H1 (cell line): ENCODE results near the gene TNNI2. TPM values are rescaled to one million over a fixed set of nuclear protein-coding genes. Genes with fewer than 3 reads are reported as not detected.

Source experiments
- CTCF ChIA-PET: fragments of 300-600 bp; sonication (Branson Sonifier 250); formaldehyde crosslinking; loops from one replicate; lab custom pipeline; 2021; ENCODE audit not compliant: partially characterized antibody; lab: Charles Lee
- POLR2A ChIA-PET: fragments of 300-600 bp; sonication (Branson Sonifier 250); formaldehyde crosslinking; loops from one replicate; lab custom pipeline; 2021; ENCODE audit warnings: inconsistent platforms; ENCODE audit not compliant: partially characterized antibody; lab: Charles Lee
- DNase-seq, 2 experiments: peaks; one replicate each; pipeline versions ENCODE4 v3.0.0 to v3.0.0-alpha.2; 2010 to 2022; ENCODE audit warnings: low spot score in 2 of 2, low read depth in 1 of 2, mixed read lengths in 1 of 2
- FAIRE-seq: peaks from 2 replicates; lab custom pipeline; 2011; peaks lifted over from hg19 to GRCh38; lab: Jason Lieb, UNC
- H2AFZ ChIP-seq: 2 replicates; pipeline ENCODE4 v1.8.1; 2012; ENCODE audit warnings: low read length, inconsistent platforms
- H2AK5ac ChIP-seq: 2 replicates; pipeline ENCODE4 v1.6.1; 2013; ENCODE audit warnings: low read depth, low read length
- H2BK120ac ChIP-seq: replicated peaks from 2 replicates; pipeline ENCODE3; 2013; ENCODE audit warnings: low read depth, low read length, inconsistent platforms
- H2BK12ac ChIP-seq: 2 replicates; pipeline ENCODE4 v1.6.1; 2013; ENCODE audit warnings: low read depth, low read length
- H2BK15ac ChIP-seq: 2 replicates; pipeline ENCODE4 v1.6.1; 2013; ENCODE audit warnings: low read length
- H2BK20ac ChIP-seq: 2 replicates; pipeline ENCODE4 v1.6.1; 2013; ENCODE audit warnings: low read length
- H2BK5ac ChIP-seq: 2 replicates; pipeline ENCODE4 v1.6.1; 2013; ENCODE audit warnings: low read depth, low read length
- H3K14ac ChIP-seq: 2 replicates; pipeline ENCODE4 v1.6.1; 2013; ENCODE audit warnings: inconsistent platforms; ENCODE audit not compliant: insufficient read length
- H3K18ac ChIP-seq: 2 replicates; pipeline ENCODE4 v1.6.1; 2013; ENCODE audit warnings: low read length; ENCODE audit errors: extremely low read depth
- H3K23ac ChIP-seq: 2 replicates; pipeline ENCODE4 v1.6.1; 2013; ENCODE audit warnings: inconsistent platforms; ENCODE audit not compliant: insufficient read length
- H3K23me2 ChIP-seq: 2 replicates; pipeline ENCODE4 v1.6.1; 2013; ENCODE audit warnings: low read depth, low read length
- H3K27ac ChIP-seq: 2 replicates; pipeline ENCODE4 v1.6.1; 2011; ENCODE audit warnings: low read depth, low read length, inconsistent platforms
- H3K27me3 ChIP-seq, 4 experiments: replicated peaks in 1 of 4; 1 replicate in 1 of 4; 2 replicates in 3 of 4; pipeline versions ENCODE4 v1.6.1 to v1.8.1; 2011 to 2013; ENCODE audit warnings: low read length in 3 of 4, mild to moderate bottlenecking in 3 of 4, inconsistent platforms in 2 of 4, mixed read lengths in 2 of 4, moderate library complexity in 1 of 4; ENCODE audit not compliant: control insufficient read depth in 3 of 4, insufficient read depth in 3 of 4; ENCODE audit errors: extremely low read depth in 1 of 4
- H3K36me3 ChIP-seq, 4 experiments: 2 replicates each; pipeline versions ENCODE4 v1.6.1 to v1.8.1; 2011 to 2013; ENCODE audit warnings: mild to moderate bottlenecking in 4 of 4, low read length in 3 of 4, moderate library complexity in 2 of 4, control low read depth in 1 of 4, inconsistent platforms in 1 of 4; ENCODE audit not compliant: insufficient read depth in 4 of 4, control insufficient read depth in 2 of 4
- H3K4ac ChIP-seq: replicated peaks from 2 replicates; pipeline ENCODE3; 2013; ENCODE audit warnings: low read length, low read depth, mixed read lengths, inconsistent platforms; ENCODE audit not compliant: insufficient read length
- H3K4me1 ChIP-seq, 4 experiments: replicated peaks in 1 of 4; 1 replicate in 1 of 4; 2 replicates in 3 of 4; pipeline versions ENCODE4 v1.6.1 to v1.8.1; 2011 to 2013; ENCODE audit warnings: low read length in 3 of 4, inconsistent platforms in 2 of 4, mixed read lengths in 1 of 4; ENCODE audit not compliant: insufficient read depth in 4 of 4, control insufficient read depth in 3 of 4
- H3K4me2 ChIP-seq, 2 experiments: 2 replicates each; pipeline versions ENCODE4 v1.6.1 to v1.8.1; 2011 to 2013; ENCODE audit warnings: low read depth in 2 of 2, low read length in 2 of 2, control low read depth in 1 of 2, inconsistent platforms in 1 of 2, mild to moderate bottlenecking in 1 of 2; ENCODE audit not compliant: insufficient read depth in 1 of 2
- H3K4me3 ChIP-seq, 4 experiments: fragments of 200-600, 300-600 bp in 1 of 4; sonication (generic), shearing (Covaris generic), sonication (Bioruptor Twin) in 1 of 4; 2 replicates each; pipeline versions ENCODE4 v1.5.1 to v1.8.1; 2011 to 2016; ENCODE audit warnings: low read length in 4 of 4, low read depth in 3 of 4, control low read depth in 2 of 4, inconsistent platforms in 2 of 4, mild to moderate bottlenecking in 2 of 4, mixed read lengths in 1 of 4, moderate library complexity in 1 of 4; ENCODE audit not compliant: insufficient read depth in 2 of 4; ENCODE audit errors: extremely low read depth in 1 of 4
- H3K56ac ChIP-seq: replicated peaks from 2 replicates; pipeline ENCODE3; 2013; ENCODE audit warnings: low read depth, mild to moderate bottlenecking, mixed read lengths, low read length, inconsistent platforms; ENCODE audit not compliant: insufficient read length
- H3K79me1 ChIP-seq: 2 replicates; pipeline ENCODE4 v1.6.1; 2013; ENCODE audit warnings: low read depth, low read length, control low read depth
- H3K79me2 ChIP-seq, 2 experiments: 2 replicates each; pipeline versions ENCODE4 v1.6.1 to v1.8.1; 2012 to 2013; ENCODE audit warnings: low read length in 2 of 2, mild to moderate bottlenecking in 2 of 2, inconsistent platforms in 1 of 2; ENCODE audit not compliant: insufficient read depth in 2 of 2, control insufficient read depth in 1 of 2
- H3K9ac ChIP-seq, 4 experiments: replicated peaks in 1 of 4; 1 replicate in 1 of 4; 2 replicates in 3 of 4; pipeline versions ENCODE4 v1.6.1 to v1.8.1; 2011 to 2013; ENCODE audit warnings: low read depth in 3 of 4, low read length in 3 of 4, control low read depth in 2 of 4, mild to moderate bottlenecking in 2 of 4, moderate library complexity in 2 of 4, inconsistent platforms in 1 of 4; ENCODE audit errors: extremely low read depth in 1 of 4
- H3K9me3 ChIP-seq, 2 experiments: 2 replicates each; pipeline versions ENCODE4 v1.6.1 to v1.8.1; 2012 to 2013; ENCODE audit warnings: mild to moderate bottlenecking in 2 of 2, moderate library complexity in 2 of 2, control low read depth in 1 of 2, inconsistent platforms in 1 of 2, low read depth in 1 of 2, low read length in 1 of 2, mixed read lengths in 1 of 2; ENCODE audit not compliant: insufficient read depth in 2 of 2
- H4K20me1 ChIP-seq, 2 experiments: replicated peaks in 1 of 2; 2 replicates each; pipeline versions ENCODE3 to v1.8.1; 2011 to 2013; ENCODE audit warnings: inconsistent platforms in 2 of 2, low read length in 2 of 2, mild to moderate bottlenecking in 1 of 2; ENCODE audit not compliant: insufficient read depth in 2 of 2, control insufficient read depth in 1 of 2
- H4K5ac ChIP-seq: 2 replicates; pipeline ENCODE4 v1.6.1; 2013; ENCODE audit warnings: low read length, low read depth, mixed read lengths, inconsistent platforms; ENCODE audit not compliant: insufficient read length
- H4K8ac ChIP-seq: 2 replicates; pipeline ENCODE4 v1.8.0; 2013; ENCODE audit warnings: mild to moderate bottlenecking, moderate library complexity, low read length, inconsistent platforms; ENCODE audit not compliant: insufficient read depth; ENCODE audit errors: extremely low read depth
- H4K91ac ChIP-seq: replicated peaks from 2 replicates; pipeline ENCODE3; 2013; ENCODE audit warnings: low read length, mixed read lengths, inconsistent platforms; ENCODE audit not compliant: insufficient read length
- CTCF ChIP-seq, 3 experiments: IDR thresholded peaks; 1 replicate in 2 of 3; 2 replicates in 1 of 3; pipeline versions ENCODE4 v1.5.1 to v1.6.1; 2011; ENCODE audit warnings: low read length in 3 of 3, mild to moderate bottlenecking in 3 of 3, inconsistent platforms in 2 of 3, low read depth in 1 of 3, moderate library complexity in 1 of 3; ENCODE audit not compliant: insufficient read depth in 1 of 3; ENCODE audit errors: control extremely low read depth in 1 of 3
- NANOG ChIP-seq: IDR thresholded peaks from 2 replicates; pipeline ENCODE4 v1.6.1; 2011; ENCODE audit warnings: low read length, low read depth, mild to moderate bottlenecking, inconsistent platforms; ENCODE audit not compliant: insufficient read depth, poor library complexity, severe bottlenecking
- SP4 ChIP-seq: IDR thresholded peaks from 2 replicates; pipeline ENCODE4 v1.6.1; 2012; ENCODE audit warnings: low read length, inconsistent platforms
- WGBS, 2 experiments: shearing (Covaris generic) in 1 of 2; methylation state at CpG; one replicate each; pipeline versions ENCODE4 v1.1.6 to v1.1.7; 2013 to 2015; ENCODE audit warnings: low lambda C conversion rate in 2 of 2, mixed read lengths in 2 of 2, inconsistent platforms in 1 of 2, low coverage in 1 of 2, missing lambda C conversion rate in 1 of 2; ENCODE audit not compliant: insufficient replicate concordance in 2 of 2, insufficient coverage in 1 of 2, insufficient read length in 1 of 2; ENCODE audit errors: extremely low coverage in 1 of 2, missing lambda C conversion rate in 1 of 2; 5-methylcytosine and 5-hydroxymethylcytosine counted together
- polyA plus RNA-seq, 7 experiments: library from polyadenylated mRNA; depleted of rRNA in 3 of 7; stranded (reverse) in 5 of 7; unstranded in 2 of 7; fragments of >200 nt in 5 of 7; fragments of 200-250 nt in 2 of 7; gene quantifications; 1 replicate in 5 of 7; 2 replicates in 1 of 7; 4 replicates in 1 of 7; pipeline versions ENCODE4 v1.2.1 to v1.2.3, GENCODE V29; 2011 to 2013; ENCODE audit warnings: missing spikeins in 2 of 7, mixed read lengths in 2 of 7
- total RNA-seq: library from RNA; stranded (reverse); fragmentation: NEBNext Ultra II Directional; extraction: Animal tissue kit (Norgen Biotek cat#: 25700); gene quantifications from 2 replicates; pipeline ENCODE4 v1.2.1, GENCODE V29; 2021

TNNI2 gene
- total and polyA plus RNA-seq, 2 of the 8 experiments (the other 6 are each of a cell fraction or from before 2014, with no cell fraction given) = not detected

DNA sequence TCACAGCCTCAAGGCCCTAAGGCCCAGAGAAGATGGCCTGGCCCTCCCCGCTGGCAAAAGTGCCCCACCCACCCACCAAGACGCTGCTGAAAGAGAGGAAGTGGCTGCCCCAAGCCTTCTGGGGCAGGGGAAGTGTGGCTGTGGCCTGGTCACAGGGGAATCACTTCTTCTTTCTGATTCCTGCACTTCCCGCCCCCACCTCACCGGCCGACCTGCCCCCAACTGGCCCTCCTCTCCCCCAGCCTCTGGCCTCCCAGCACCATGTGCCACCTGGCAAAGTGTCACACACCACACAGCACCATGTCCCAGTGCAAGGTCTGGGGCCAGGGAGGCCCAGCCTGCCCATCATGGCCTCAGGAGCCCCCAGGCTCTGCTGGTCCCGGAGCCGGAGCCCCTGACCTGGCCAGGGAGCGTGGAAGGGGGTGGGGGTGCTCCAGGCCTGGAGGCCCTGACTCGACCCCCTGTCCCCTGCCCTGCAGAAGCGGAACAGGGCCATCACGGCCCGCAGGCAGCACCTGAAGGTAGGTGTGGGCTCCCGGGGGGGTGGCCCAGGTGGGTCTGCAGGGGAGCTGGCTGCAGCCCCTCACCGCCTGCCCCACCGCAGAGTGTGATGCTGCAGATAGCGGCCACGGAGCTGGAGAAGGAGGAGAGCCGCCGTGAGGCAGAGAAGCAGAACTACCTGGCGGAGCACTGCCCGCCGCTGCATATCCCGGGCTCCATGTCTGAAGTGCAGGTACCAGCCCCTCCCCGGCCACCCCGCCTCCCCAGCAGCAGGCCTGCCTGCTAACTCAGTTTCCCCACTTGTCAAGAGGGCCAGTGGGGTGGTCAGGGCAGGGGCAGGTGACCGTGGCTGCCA lies 1.4 kb downstream of the TNNI2 start:
- no peak overlapping the region for H2BK12ac ChIP-seq
- no peak overlapping the region for H3K4me3 ChIP-seq
- no peaks in the 10 kb centered on the region for H3K79me2 ChIP-seq
- no peak overlapping the region for H3K14ac ChIP-seq
- H4K91ac ChIP-seq = no peak overlapping the region
- no peak overlapping the region for H2BK15ac ChIP-seq
- DNase-seq (no peak), FAIRE-seq (no peak)
- H3K4me1 ChIP-seq = peaks cover 0 to 3% (median 0%) of the 10 kb centered on the region in 4 experiments; a peak in 2 of 7 replicates
- 91% methylated on average over 11 of the region's 26 CpGs; no CpG with 5 or more reads in 1 of the 2 experiments for WGBS, 2 experiments
- no peak overlapping the region for H2BK20ac ChIP-seq
- H3K27ac ChIP-seq = no peak overlapping the region
- no peak overlapping the region for H3K23ac ChIP-seq
- H2BK120ac ChIP-seq = no peak overlapping the region
- no peaks in the 10 kb centered on the region for H4K20me1 ChIP-seq
- no peak overlapping the region for H2BK5ac ChIP-seq
- no peak overlapping the region for H3K4ac ChIP-seq
- no peak overlapping the region for H4K8ac ChIP-seq
- TF ChIP-seq NANOG (no peak), CTCF (IDR thresholded peaks at IDR 0.05; ENCODE audit: control extremely low read depth in 1 of 3, insufficient read depth in 1 of 3, low read depth in 1 of 3, low read length in 3 of 3) (no peak), SP4 (no peak)
- CTCF ChIA-PET = interaction anchor here (1.0 to 3.7 kb wide), 7 partner anchors 7 to 310 kb away, joined by 3 to 34 read pairs (median 5); no protein-coding TSS in a partner anchor
- H3K56ac ChIP-seq = no peak overlapping the region
- H3K36me3 ChIP-seq = no peaks in the 10 kb centered on the region
- H3K79me1 ChIP-seq = no peaks in the 10 kb centered on the region
- H3K18ac ChIP-seq = no peak overlapping the region
- no peaks in the 10 kb centered on the region for H3K27me3 ChIP-seq
- no peak overlapping the region for H2AFZ ChIP-seq
- no peak overlapping the region for H3K4me2 ChIP-seq
- H3K9me3 ChIP-seq = no peaks in the 10 kb centered on the region
- no peak overlapping the region for H4K5ac ChIP-seq
- no peak overlapping the region for H3K9ac ChIP-seq
- no peaks in the 10 kb centered on the region for H3K23me2 ChIP-seq
- no peak overlapping the region for H2AK5ac ChIP-seq
- POLR2A ChIA-PET = no interaction called here
